ENCODE data around the gene CLGN. TPM values are rescaled to one million over a fixed set of nuclear protein-coding genes. Genes with fewer than 3 reads are reported as not detected.
"Not testable (repeated sequence)": the region's sequence is repeated elsewhere in the genome, so short reads cannot be mapped to it uniquely, and the experiment has no call there.

Gene CLGN
- 1.2 TPM for total RNA-seq

GRCh38 chr4:140427106-140427918 is at the start of gene CLGN:
TSS of gene CLGN (minus strand) at chr4:140427648. CDS start at chr4:140413078, 14,570 bp downstream.
- peak; percentile 31 for ATAC-seq

- no peak for ATAC-seq
These were observed 44.7 kb upstream of the CLGN start for GRCh38 chr4:140472156-140472555.

- no peak for ATAC-seq
These were observed 42.6 kb upstream of the CLGN start for GRCh38 chr4:140469791-140470733.

- ATAC-seq: no peak
These were observed 38.7 kb upstream of the CLGN start for GRCh38 chr4:140466146-140466545.

GRCh38 chr4:140463614-140464013 is 36.2 kb upstream of the CLGN start:
- no peak for ATAC-seq

GRCh38 chr4:140463182-140463581 is 35.7 kb upstream of the CLGN start:
- no peak for ATAC-seq

GRCh38 chr4:140450352-140450751 is 22.9 kb upstream of the CLGN start:
- no peak for ATAC-seq

GRCh38 chr4:140448830-140449229 is 21.4 kb upstream of the CLGN start:
- no peak for ATAC-seq

GRCh38 chr4:140448162-140448561 is 20.7 kb upstream of the CLGN start:
- no peak for ATAC-seq

GRCh38 chr4:140444347-140444746 is 16.9 kb upstream of the CLGN start:
- not testable (repeated sequence) for ATAC-seq

- ATAC-seq: no peak
These were observed 12.2 kb upstream of the CLGN start for GRCh38 chr4:140439644-140440142.

GRCh38 chr4:140427919-140428471 is 547 bp upstream of the CLGN start:
- ATAC-seq: no peak

GRCh38 chr4:140426610-140427105 is 790 bp downstream of the CLGN start:
- ATAC-seq: no peak

- peak; percentile 82 for ATAC-seq
These were observed 4.3 kb downstream of the CLGN start for GRCh38 chr4:140423106-140423505.

- ATAC-seq: not testable (repeated sequence)
These were observed 14.1 kb downstream of the CLGN start for GRCh38 chr4:140413130-140413969.

GRCh38 chr4:140408974-140409373 is 18.5 kb downstream of the CLGN start:
- no peak for ATAC-seq

- ATAC-seq: no peak
These were observed 21.2 kb downstream of the CLGN start for GRCh38 chr4:140406292-140406691.

- ATAC-seq: no peak
These were observed 27.3 kb downstream of the CLGN start for GRCh38 chr4:140400111-140400510.

- no peak for ATAC-seq
These were observed 31.8 kb downstream of the CLGN start for GRCh38 chr4:140395668-140396067.

- ATAC-seq: no peak
These were observed 39.4 kb downstream of the CLGN start for GRCh38 chr4:140388015-140388414.

GRCh38 chr4:140382732-140383131 is 44.7 kb downstream of the CLGN start:
- ATAC-seq: no peak

GRCh38 chr4:140374130-140374477 is 53.3 kb downstream of the CLGN start:
- peak; percentile 30 for ATAC-seq
